GM21825 (cell line): ENCODE data around the gene NR2F1.
A peak's percentile ranks its signal among the peaks of the same experiment; 100 is the strongest.

Experiments used
- ATAC-seq: cut with Tn5 transposase; IDR thresholded peaks from one replicate; pipeline ENCODE4 v1.9.1; 2021; ENCODE audit warnings: mild to moderate bottlenecking, moderate library complexity; ENCODE audit not compliant: unreplicated experiment

Gene NR2F1

DNA sequence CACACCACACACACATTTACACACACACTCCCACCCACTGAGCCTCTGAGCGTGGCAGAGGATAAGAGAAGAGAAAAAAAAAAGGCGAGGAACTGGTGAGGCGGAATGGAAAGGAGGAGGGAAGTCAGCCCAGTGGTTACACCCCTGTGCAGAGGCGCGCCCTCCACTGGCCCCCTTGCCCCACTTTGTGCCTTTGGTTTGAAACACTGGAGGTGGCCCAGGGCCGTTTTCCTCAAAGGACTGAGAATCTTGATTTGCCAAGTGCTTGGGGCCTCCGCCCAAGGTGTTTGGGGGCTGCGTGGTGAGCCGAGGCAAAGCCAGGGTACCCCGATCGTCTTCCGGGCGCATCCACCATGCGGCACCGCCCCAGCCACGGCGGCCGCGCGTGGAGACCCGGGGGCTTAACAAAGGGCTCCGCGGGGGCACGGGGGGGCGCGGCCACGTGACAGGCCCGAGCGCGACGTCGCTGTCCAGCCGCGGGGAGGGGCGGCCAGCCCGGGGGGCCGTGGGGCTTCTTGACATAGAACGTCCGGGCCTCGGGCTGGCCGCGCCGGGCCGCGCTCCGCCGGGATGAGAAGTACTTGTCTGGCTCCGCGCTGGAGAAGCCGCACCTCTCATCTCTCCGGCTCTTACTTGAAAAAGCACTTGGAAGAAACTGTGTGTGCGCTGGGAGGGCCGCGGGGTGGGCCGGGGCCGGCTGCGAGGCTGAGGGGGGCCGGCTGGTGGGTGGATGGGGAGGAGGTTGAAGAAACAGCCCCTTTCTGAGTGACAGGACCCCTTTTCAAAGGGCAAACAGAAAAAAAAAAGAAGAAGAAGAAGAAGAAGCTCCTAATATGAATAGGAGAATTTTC lies 21.0 kb downstream of the NR2F1 start:
- ATAC-seq = no peak

DNA sequence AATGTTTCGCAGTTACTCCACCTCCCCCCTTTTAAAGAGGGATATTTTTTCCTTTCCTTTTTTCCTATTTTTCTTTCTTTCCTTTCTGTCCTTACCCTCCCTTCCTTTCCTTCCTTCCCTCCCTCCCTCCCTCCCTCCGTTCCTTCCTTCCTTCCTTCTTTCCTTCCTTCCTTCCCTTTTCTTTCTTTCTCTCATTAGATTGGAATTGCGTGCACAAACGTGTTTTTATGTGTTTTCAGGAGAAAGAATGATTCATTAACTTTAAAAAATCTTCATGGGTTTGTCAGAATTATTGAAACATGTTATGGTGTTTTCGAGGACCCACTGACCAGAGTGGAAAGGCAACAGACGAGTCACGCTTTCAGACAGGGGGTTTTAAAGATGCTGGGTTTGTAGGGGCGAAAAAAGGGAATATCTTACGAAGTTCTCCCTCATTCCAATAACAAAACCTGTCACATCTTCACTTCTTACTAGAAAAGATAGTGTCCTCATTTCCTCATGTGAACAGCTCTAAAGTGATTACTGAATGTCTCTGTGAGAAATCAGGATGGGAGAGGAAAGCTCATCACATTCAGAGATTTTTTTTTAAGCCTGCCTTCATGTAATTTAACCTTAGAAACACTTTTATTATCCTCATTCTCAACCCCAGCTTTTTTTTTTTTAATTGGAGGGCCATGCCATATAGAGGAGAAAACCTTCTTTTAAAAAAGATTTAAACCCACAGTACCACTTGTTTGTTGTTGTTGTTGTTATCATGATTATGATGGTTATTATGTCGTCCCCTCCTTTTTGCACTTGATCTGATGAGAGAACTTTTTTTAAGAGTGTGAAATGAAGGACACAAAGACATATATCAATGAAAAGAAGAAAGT lies 21.9 kb downstream of the NR2F1 start:
- no peak for ATAC-seq

DNA sequence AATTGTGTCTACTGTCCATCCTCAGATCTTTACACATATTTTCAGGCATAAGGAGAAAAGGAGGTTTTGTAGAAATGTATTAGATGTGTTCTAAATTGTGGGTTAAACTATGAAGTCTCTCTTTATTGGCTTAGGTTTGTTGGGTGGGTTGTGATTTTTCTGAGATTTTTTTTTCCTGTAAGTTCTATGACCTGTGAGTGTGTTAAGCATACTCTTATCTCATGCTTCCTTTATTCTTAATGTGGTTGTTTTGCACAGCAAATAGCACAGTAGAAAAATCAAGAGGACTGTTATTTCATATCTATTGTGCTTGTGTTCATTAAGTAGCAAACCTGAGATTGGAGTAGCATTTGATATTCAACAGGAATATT lies 23.3 kb downstream of the NR2F1 start:
- no peak for ATAC-seq

DNA sequence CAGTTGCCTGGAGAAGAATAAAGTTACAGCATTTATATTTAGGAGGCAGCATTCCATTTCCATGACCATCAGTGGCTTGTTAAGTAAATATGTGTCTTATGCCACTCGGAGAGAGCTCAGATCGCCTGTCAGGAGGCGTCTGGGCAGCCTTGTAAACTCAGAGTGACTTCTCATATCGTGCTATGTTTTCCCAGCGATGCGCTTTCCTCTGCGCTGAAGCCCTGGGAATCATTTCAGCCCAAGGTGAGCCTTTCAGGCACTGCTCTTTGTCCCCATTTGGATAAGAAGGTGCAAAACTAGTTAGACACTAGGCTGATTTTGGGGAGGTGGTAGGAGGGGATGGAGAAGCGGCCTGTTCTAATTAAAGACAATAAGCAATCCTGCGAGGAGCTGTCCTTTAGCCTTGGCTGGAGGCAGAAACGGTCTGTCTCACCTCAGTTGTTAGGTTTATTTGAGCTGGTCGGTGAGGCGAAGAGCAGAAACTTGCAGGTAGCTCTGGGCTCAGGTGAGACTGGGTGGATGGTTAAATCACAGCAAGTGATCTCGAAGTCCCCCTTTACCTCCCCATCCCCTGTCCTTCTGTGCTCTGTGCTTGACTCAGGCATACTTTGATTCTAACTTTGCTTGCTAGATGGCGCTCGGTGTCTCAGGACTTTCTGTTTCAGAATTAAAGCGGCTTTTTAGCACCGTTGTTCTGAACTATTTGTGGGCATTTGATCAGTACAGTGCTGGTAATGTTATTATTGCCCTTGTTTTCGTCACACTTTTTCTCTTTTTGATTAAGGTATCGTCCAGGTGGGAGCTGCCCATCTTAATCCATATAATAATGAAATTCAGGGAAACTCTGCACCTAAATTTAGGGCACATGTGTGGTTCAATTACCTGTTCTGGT lies 24.6 kb downstream of the NR2F1 start:
- peak; percentile 77 for ATAC-seq

DNA sequence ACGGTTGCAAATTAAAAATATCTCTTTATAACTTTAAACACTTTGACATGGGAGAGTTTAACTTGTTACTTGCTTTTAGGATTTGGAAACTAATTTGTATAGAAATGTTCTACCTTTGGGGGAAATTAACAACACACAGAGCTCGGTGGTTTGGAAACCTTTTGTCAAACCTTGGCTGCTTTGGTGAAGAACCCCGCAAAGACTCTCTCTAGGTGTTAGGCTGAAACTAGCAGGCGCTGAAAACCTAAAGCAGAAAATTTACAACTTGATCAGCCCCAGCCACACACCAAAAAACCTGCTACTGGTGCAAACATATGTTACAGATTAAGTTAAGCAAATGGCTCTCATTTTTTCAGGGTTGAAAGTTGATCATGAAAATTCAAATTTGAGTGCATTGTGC lies 25.8 kb downstream of the NR2F1 start:
- ATAC-seq = no peak

DNA sequence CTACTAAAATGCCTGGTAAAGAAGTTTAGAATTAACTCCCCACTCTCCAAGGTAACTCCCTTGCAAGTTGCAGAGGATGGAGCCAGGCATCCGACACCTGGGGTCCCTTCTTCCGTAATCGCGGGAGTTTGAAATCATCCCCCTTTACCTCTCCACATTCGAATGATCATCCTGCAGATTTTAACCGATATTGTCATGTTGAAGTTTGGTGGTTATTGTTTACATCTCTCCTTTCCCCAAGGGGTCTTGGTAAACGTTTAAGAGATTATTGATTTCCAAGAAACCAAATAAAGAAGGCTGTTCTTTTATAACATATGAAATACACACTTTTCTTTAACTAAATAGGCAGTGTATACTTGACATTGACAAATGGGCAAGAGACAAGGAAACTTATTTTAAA lies 26.7 kb downstream of the NR2F1 start:
- no peak for ATAC-seq

DNA sequence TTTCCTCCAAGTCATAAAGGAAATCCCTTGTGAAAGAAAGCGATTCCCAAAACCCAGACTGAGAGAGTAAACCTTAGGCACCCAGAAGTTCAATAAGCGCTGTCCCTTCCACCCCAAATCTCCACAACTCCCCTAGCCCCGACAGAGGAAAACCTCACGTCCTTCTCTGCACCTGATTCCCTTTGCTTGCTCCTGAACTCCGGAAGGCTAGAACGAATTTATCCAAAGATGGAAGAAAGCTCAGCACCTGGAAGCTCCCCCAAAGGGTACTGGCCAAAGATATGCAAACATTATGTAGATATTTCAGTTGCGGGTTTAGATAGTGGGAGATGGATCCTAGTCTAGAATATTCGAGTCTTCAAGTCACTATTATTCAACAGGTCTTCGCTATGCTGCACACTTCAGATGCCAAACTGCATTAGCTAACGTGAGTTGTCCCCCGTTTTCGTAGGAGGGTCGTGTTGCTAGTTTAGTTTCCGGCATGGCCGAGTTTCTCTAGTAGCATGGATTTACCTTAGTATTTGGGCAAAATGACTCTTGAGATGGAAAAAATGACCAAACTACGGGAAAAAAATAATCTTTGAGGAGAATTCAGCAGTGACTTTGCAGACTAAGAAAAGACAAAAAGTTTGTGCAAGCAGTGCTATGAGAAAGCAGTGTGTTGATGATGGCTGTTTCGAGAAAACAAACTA lies 27.7 kb downstream of the NR2F1 start:
- no peak for ATAC-seq

DNA sequence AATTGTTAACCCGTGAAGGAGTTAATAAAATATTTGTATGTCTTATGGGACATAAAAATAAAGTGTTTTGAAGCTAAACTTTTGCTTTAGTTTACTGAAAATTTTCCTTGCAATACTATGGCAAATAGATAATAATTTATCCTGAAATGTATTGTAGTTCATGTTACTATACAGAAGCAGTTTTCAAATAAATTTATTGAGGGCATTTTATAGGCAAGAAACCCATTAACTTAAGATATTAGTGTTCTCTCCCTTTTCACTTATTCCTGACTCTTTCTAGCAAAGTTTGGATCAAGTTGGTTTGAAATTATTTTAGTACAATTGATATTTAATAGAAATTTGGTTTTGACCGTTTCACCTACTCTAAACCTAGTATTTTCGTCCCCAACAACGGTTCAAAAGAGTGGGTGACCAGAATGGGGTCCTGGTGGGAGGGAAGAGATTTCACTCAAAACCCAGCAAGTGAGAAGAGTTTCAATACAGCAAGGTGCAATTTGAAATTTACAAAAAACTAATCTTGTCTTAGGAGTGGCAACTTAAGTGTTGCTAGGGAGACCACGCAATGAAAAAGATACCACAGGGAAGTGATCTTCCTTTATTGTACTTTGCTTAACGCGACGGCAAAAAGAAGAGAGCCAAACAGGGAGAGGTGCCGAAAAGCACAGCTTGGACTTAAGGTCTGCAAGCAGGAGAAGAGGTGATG lies 28.4 kb downstream of the NR2F1 start:
- ATAC-seq = no peak

DNA sequence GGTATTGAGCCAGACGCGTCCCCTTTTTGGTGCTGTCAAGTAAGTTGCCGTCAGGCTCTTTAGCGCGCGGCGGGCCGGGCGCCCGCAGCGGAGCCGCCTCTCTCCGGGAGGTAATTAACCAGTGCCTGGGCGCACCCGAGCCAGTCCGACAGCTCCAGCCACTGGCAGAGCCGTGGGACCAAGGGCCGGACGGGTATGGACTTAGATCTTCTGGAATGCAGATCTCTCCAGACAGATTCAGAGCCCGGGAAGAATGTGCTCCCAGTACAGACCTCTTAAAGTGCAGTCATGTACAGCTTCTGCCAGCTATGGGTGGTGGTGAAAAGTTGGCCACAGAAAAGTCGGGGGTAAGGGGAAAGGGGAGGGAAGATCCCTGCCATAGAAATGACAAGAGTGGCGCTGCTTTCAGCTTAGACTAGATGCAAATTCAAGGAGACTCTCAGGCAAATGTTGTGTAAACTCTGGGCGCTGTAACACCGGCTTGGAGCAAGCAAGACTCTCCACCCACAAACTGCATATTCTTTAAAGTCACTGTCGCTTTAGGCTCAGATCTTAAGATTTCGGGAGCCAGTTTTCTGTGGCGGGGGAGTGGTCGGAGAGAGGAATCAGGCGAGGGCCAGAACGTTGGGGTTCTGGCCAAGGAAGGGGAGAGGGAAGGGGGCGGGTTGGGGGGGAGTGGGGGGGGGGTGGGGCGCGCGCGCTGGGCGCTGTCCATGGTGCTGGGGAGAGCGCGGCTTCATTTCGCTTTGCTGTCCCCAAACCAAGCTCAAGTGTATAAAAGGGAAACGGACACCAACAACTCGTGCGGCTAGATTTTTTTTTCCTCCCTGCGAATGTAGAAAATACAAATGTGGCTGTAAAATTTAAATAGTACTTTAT lies 29.2 kb downstream of the NR2F1 start:
- no peak for ATAC-seq

DNA sequence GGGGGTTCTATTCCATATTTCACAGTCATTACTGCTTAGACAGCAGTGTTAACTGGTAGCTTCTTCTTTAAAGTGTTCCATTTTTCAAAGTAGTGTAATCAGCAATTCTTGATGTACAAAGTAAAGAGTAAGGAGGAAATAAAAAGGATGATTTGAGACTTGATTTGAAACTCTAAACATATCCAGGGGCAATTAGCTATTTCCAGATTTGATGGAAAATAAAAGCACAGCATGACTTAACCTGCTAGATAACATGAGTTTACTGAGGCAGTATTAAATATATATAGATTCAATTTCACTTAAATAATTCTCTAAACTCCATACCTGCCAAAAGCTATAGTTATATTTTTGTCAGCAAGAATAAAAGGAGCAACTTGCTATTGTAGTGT lies 29.8 kb downstream of the NR2F1 start:
- ATAC-seq = no peak

DNA sequence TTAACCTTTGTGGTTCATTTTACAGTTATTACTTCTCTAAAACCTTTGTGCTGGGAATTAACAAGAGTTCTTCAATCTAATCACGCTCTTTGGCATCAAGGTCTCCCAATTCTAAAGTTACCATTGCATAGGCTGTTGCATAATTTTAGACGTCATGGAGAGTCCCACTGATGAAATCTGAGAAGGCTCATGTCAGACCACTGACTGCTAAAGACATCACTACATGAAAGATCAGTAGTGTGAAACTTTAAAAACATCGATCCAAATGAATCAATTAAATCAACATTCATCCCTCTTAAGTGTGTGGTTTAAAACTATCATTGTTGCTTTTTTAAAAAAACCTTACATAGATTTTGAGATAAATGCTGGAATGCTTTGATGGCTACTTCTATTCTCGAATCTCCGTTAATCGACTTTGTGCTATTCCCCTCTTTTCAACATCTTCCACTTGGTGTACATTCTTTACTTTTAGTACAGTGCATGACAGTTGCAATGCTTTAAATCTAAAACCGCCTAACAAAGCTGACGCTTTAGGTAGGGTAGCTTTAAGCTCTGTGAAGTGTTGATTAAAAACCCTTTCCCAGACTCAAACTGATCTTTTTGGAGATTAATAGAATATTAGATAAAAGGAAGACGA lies 33.6 kb downstream of the NR2F1 start:
- ATAC-seq = no peak

DNA sequence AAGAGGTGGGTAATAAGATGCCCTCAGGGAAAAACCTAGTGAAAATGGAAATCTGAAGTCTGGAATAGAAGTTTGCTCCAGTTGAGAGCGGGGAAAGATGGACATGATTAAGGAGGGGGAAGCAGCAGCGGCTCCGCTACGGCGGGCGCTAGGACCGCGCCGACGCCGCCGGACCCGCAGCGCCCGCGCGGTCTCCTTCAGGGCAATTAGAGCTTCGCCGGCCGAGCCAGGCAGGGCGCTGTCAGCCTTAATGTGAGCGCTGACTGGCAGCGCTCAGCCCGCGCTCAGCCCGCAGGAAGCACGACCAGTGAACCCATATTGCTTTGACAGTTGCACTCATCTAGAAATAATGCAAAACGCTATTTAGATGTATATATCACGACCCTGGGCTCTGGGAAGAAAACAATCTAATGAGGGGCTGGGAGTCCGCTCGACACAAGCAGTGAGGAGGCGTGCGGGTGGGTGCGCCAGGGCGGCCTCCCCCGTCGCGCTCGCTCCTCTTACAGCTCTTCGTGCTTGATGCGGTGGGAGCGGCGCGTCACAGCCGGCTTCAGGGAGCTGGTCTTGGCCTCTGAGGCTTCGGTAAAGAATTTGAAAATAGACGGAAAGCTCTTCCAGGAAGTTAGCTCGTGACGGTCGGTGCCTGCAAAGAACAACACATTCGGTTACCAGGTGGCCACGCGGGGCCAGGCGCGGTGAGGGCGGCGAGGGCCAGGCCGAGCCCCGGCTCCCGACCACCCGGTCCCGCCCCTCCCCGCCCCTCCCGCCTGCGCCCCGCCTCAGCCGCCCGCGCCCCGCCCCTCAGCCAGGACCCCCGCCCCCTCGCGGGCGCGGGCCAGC lies 37.7 kb downstream of the NR2F1 start:
- peak; percentile 99 for ATAC-seq

DNA sequence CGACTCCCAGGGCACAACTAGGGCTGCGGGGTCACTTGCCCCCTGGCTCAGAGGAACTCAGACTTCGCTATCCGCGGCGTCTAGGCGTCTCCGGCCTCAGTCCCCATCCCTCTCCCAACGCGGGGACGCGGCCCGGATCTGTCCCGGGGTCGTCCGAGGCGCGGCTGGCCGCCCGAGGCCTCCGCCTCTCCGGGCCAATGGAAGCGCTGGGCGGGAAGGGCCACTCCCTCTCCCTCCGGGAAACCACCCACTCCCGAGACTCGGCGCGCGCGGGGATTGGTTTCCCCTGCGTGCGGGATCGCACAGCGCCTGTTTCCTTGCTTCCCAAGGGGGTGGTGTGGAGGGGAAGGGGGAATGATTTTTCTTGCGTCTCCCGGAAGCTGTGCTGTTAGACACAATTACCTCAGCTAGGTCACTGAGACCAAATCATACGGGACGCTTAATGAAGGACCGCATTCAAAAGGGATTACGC lies 38.3 kb downstream of the NR2F1 start:
- peak; percentile 8 for ATAC-seq

DNA sequence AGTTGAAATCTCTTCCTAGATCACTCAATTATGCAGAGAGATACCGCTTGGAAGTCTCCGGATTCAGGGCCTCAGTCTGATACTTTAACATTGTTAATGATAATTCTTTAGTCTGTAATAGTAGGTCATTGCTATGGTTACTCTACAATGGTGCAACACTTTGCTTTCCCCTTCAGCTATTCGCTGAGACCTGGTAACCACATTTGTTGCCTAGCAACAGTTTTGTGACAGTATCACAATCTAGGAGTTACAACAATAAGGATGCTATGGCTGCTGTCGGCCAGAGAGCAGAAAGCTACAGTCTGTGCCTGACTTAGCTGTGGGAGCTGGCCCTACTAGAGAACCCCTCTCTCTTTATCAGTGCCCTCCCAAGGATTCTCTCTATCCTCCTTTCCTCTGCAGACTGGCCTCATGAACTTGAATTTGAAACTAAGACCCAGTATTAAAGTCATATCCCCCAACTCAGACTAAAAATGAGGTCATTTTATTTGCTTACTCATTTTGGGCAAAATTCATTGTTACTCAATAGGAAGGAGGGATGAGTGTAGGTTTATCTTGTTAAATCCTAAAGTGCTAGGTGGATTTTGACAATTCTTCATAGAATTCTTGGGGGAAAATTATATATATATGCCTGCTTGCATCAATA lies 39.3 kb downstream of the NR2F1 start:
- no peak for ATAC-seq

DNA sequence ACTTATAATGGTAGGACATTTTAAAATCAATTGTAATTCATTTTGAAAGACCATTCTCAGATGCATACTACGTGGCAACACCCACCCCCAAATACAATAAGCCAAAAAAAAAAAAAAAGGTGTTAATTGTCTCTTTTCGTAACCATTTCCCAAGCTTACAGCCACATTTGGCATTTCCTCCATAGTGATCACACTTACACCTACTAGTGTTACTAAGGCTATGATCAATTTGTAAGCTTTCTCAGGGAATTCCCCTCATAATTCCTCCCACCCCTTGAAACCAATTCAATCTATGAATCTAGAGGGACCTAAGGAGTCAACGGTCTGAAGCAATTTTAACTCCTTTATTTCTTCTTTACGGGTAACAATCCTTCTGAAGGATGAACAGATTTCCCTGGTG lies 40.1 kb downstream of the NR2F1 start:
- ATAC-seq = no peak

DNA sequence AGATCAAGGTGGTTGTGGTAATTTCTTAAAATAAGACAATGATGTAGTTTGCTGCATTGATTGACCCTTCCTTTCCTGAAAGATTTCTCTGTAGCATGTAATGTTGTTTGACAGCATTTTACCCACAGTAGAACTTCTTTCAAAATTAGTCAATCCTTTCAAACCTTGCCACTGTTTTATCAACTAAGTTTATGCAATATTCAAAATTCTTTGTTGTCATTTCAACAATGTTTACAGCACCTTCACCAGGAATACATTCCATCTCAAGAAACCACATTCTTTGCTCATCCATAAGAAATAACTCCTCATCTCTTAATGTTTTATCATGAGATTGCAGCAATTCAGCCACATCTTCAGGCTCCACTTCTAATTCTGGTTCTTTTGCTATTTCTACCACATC lies 43.8 kb downstream of the NR2F1 start:
- no peak for ATAC-seq

DNA sequence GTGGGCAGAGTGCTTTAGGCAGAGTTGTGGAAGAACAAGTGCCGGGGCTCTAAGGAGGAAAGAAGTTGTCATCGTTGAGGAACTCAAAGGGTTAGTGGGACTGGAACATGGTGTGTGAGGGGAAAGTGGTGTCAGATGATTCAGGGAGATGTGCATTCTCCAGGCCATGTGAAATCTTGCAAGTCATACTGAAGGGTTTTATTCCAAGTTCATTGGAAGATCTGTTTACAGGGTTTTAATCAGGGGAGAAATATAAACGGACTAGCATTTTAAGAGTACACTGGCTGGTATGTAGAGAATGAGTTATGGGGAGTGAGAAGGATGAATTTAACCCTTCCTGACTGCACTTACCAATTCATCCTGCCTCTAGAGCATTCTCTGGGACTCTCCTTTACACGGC lies 49.3 kb downstream of the NR2F1 start:
- ATAC-seq = no peak
